Keratinocyte (primary cell): ENCODE data around the gene RBBP5. TPM values are rescaled to one million over a fixed set of nuclear protein-coding genes. Genes with fewer than 3 reads are reported as not detected.

Experiments
- DNase-seq: peaks from one replicate; pipeline ENCODE4 v3.0.0-alpha.2; 2011; ENCODE audit warnings: low read depth, missing footprints, low spot score
- FAIRE-seq: peaks from 2 replicates; lab custom pipeline; 2011; peaks lifted over from hg19 to GRCh38; lab: Jason Lieb, UNC
- H2AFZ ChIP-seq: 2 replicates; pipeline ENCODE4 v1.6.0; 2012; ENCODE audit warnings: low read length, control low read depth, inconsistent platforms; ENCODE audit not compliant: control insufficient read depth
- H3K27ac ChIP-seq: 2 replicates; pipeline ENCODE4 v1.5.1; 2011; ENCODE audit warnings: low read length; ENCODE audit not compliant: control insufficient read depth, insufficient read depth
- H3K27me3 ChIP-seq: 3 replicates; pipeline ENCODE4 v1.6.0; 2011; ENCODE audit warnings: low read length; ENCODE audit not compliant: control insufficient read depth, insufficient read depth; ENCODE audit errors: extremely low read depth
- H3K36me3 ChIP-seq, 2 experiments: 2 replicates in 1 of 2; 3 replicates in 1 of 2; pipeline ENCODE4 v1.5.1; 2011; ENCODE audit warnings: low read length in 2 of 2, mild to moderate bottlenecking in 1 of 2; ENCODE audit not compliant: control insufficient read depth in 2 of 2, insufficient read depth in 2 of 2; ENCODE audit errors: extremely low read depth in 1 of 2
- H3K4me1 ChIP-seq: 3 replicates; pipeline ENCODE4 v1.5.1; 2011; ENCODE audit warnings: low read length; ENCODE audit not compliant: control insufficient read depth, insufficient read depth; ENCODE audit errors: extremely low read depth
- H3K4me2 ChIP-seq: 3 replicates; pipeline ENCODE4 v1.6.0; 2011; ENCODE audit warnings: low read depth, low read length; ENCODE audit not compliant: control insufficient read depth, insufficient read depth; ENCODE audit errors: extremely low read depth
- H3K4me3 ChIP-seq, 3 experiments: fragments of 200-600 bp in 1 of 3; sonication (generic) in 1 of 3; 2 replicates in 2 of 3; 3 replicates in 1 of 3; pipeline ENCODE4 v1.5.1; 2011 to 2016; ENCODE audit warnings: low read length in 3 of 3, mild to moderate bottlenecking in 3 of 3, control low read depth in 2 of 3, inconsistent platforms in 1 of 3, low read depth in 1 of 3, mixed read lengths in 1 of 3, mixed run types in 1 of 3, moderate library complexity in 1 of 3; ENCODE audit not compliant: control insufficient read depth in 2 of 3, insufficient read depth in 2 of 3; ENCODE audit errors: extremely low read depth in 1 of 3
- H3K79me2 ChIP-seq: 2 replicates; pipeline ENCODE4 v1.6.0; 2012; ENCODE audit warnings: low read length; ENCODE audit not compliant: control insufficient read depth, insufficient read depth
- H3K9ac ChIP-seq: 3 replicates; pipeline ENCODE4 v1.6.0; 2011; ENCODE audit warnings: low read length; ENCODE audit not compliant: control insufficient read depth, insufficient read depth; ENCODE audit errors: extremely low read depth
- H3K9me1 ChIP-seq: 3 replicates; pipeline ENCODE4 v1.6.0; 2011; ENCODE audit warnings: low read length; ENCODE audit not compliant: control insufficient read depth, insufficient read depth; ENCODE audit errors: extremely low read depth
- H3K9me3 ChIP-seq: 2 replicates; pipeline ENCODE4 v1.5.1; 2012; ENCODE audit warnings: low read depth, low read length; ENCODE audit not compliant: control insufficient read depth
- H4K20me1 ChIP-seq: 3 replicates; pipeline ENCODE4 v1.6.0; 2011; ENCODE audit warnings: low read length; ENCODE audit not compliant: control insufficient read depth, insufficient read depth; ENCODE audit errors: extremely low read depth
- EZH2 ChIP-seq: IDR thresholded peaks from one replicate; pipeline ENCODE4 v1.6.1; 2012; ENCODE audit warnings: inconsistent platforms, mild to moderate bottlenecking, low read length, moderate library complexity
- dilution Hi-C: fragments of 300-500 bp; cut with MboI; formaldehyde crosslinking; loops from one replicate; pipeline ENCODE4 v1.7.0; 2020; ENCODE audit warnings: low sequenced_read_pairs; ENCODE audit not compliant: extremely low pct_ligation_motif_present
- polyA plus RNA-seq, 5 experiments: library from polyadenylated mRNA; depleted of rRNA in 3 of 5; stranded (reverse) in 3 of 5; stranded (forward) in 1 of 5; unstranded in 1 of 5; fragments of >200 nt; gene quantifications; 1 replicate in 1 of 5; 2 replicates in 3 of 5; 3 replicates in 1 of 5; pipeline versions ENCODE4 v1.2.1 to v1.2.3, GENCODE V29; 2011 to 2012; ENCODE audit warnings: missing spikeins in 2 of 5, low read depth in 1 of 5, low replicate concordance in 1 of 5
- TF ChIP-seq, protein P1 (sequence below), 3 experiments: IDR thresholded peaks in 1 of 3; conservative IDR thresholded peaks in 1 of 3; optimal IDR thresholded peaks in 1 of 3; 2 replicates in 2 of 3; 3 replicates in 1 of 3; pipeline versions ENCODE3 to v1.5.1; 2011; ENCODE audit warnings: low read length in 3 of 3, mild to moderate bottlenecking in 3 of 3, moderate library complexity in 2 of 3, control low read depth in 1 of 3, inconsistent platforms in 1 of 3; ENCODE audit not compliant: insufficient read depth in 2 of 3; ENCODE audit errors: extremely low read depth in 1 of 3

The RBBP5 gene
- polyA plus RNA-seq, 1 donor (not counting 4 experiments of a cell fraction or from before 2014, with no cell fraction given) = 12.3 TPM

DNA sequence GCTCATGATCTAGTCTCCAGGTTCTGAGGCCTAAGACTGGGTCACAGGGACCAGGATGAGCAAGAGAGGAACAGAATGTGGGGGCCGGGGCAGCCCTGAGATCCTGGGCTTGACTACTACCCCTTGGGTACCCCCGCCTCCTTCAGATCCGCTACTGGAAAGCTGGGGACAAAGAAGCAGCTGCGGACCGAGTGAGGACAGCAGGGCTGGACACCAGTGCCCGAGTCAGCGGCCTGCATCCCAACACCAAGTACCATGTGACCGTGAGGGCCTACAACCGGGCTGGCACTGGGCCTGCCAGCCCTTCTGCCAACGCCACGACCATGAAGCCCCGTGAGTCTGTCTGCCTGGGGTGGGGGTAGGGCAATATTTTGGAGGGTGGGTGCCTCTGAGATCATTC lies 50.0 kb downstream of the RBBP5 start:
- Histone ChIP-seq H3K9ac (no peak overlapping the region), H3K4me3 (no peak overlapping the region), H2AFZ (no peak overlapping the region), H3K79me2 (no peaks in the 10 kb centered on the region), H3K27ac (no peak overlapping the region), H3K9me3 (no peaks in the 10 kb centered on the region), H3K4me2 (no peak overlapping the region), H4K20me1 (no peaks in the 10 kb centered on the region), H3K4me1 (peaks cover 20% of the 10 kb centered on the region), H3K27me3 (no peaks in the 10 kb centered on the region), H3K36me3 (no peaks in the 10 kb centered on the region), H3K9me1 (no peaks in the 10 kb centered on the region)
- DNase-seq (no peak), FAIRE-seq (no peak)
- dilution Hi-C loops = no loop called here
- TF ChIP-seq, protein P1, sequence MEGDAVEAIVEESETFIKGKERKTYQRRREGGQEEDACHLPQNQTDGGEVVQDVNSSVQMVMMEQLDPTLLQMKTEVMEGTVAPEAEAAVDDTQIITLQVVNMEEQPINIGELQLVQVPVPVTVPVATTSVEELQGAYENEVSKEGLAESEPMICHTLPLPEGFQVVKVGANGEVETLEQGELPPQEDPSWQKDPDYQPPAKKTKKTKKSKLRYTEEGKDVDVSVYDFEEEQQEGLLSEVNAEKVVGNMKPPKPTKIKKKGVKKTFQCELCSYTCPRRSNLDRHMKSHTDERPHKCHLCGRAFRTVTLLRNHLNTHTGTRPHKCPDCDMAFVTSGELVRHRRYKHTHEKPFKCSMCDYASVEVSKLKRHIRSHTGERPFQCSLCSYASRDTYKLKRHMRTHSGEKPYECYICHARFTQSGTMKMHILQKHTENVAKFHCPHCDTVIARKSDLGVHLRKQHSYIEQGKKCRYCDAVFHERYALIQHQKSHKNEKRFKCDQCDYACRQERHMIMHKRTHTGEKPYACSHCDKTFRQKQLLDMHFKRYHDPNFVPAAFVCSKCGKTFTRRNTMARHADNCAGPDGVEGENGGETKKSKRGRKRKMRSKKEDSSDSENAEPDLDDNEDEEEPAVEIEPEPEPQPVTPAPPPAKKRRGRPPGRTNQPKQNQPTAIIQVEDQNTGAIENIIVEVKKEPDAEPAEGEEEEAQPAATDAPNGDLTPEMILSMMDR (optimal IDR thresholded peaks at IDR 0.05 in 1 of 3, IDR thresholded peaks at IDR 0.05 in 1 of 3, conservative IDR thresholded peaks at IDR 0.05 in 1 of 3; ENCODE audit: extremely low read depth in 1 of 3, insufficient read depth in 2 of 3, low read length in 3 of 3) = no peak
- TF ChIP-seq EZH2 = no peak

DNA sequence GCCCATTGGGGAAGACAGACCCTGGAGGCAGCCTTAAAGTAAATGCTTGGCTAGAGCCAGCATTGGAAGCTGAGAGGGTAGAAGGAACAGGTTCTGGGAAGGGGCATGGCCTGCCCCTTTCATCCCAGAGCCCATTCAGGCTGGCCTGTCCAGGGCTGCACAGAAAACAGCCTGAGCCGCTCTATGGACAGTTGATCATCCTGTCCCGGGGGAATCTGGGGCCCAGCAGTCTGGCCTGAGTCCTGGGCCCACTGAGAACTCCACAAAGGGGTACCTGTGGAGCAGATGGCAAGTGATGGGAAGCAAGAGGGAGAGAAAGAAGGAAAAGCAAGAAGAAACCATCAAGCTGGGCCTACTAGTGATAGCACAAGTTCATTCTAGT lies 50.8 kb downstream of the RBBP5 start:
- no peaks in the 10 kb centered on the region for H3K36me3 ChIP-seq
- H3K4me2 ChIP-seq = no peak overlapping the region
- no peaks in the 10 kb centered on the region for H3K79me2 ChIP-seq
- no peak for TF ChIP-seq EZH2
- TF ChIP-seq, protein P1 (optimal IDR thresholded peaks at IDR 0.05 in 1 of 3, IDR thresholded peaks at IDR 0.05 in 1 of 3, conservative IDR thresholded peaks at IDR 0.05 in 1 of 3; ENCODE audit: extremely low read depth in 1 of 3, insufficient read depth in 2 of 3, low read length in 3 of 3) = no peak
- H2AFZ ChIP-seq = no peak overlapping the region
- H3K9me1 ChIP-seq = no peaks in the 10 kb centered on the region
- H3K9me3 ChIP-seq = no peaks in the 10 kb centered on the region
- H3K27ac ChIP-seq = no peak overlapping the region
- H4K20me1 ChIP-seq = no peaks in the 10 kb centered on the region
- dilution Hi-C loops = no loop called here
- no peak overlapping the region for H3K9ac ChIP-seq
- H3K27me3 ChIP-seq = no peaks in the 10 kb centered on the region
- no peak overlapping the region for H3K4me3 ChIP-seq
- H3K4me1 ChIP-seq = peaks cover 20% of the 10 kb centered on the region
- no peak for DNase-seq
- no peak for FAIRE-seq
